Transverse colon (tissue), 3 donors: ENCODE measurements around the gene COPB2.
"Not testable (repeated sequence)": the region's sequence is repeated elsewhere in the genome, so short reads cannot be mapped to it uniquely, and the experiment has no call there.

Experiments used
- CTCF ChIP-seq, 5 experiments: fragments of 200-600 bp in 3 of 5; fragments of 450-650 bp in 2 of 5; sonication (generic) in 3 of 5; IDR thresholded peaks; 1 replicate in 2 of 5; 2 replicates in 3 of 5; pipeline ENCODE4 v1.5.1; 2016 to 2017; ENCODE audit warnings: antibody characterized with exemption in 5 of 5, inconsistent platforms in 3 of 5, mild to moderate bottlenecking in 2 of 5, moderate library complexity in 1 of 5
- EP300 ChIP-seq: sonication (generic); formaldehyde crosslinking; IDR thresholded peaks from one replicate; pipeline ENCODE4 v1.6.1; 2017; ENCODE audit warnings: antibody characterized with exemption, low read depth
- POLR2A ChIP-seq: fragments of 450-650 bp; IDR thresholded peaks from one replicate; pipeline ENCODE4 v1.6.1; 2016; ENCODE audit warnings: antibody characterized with exemption, mild to moderate bottlenecking, moderate library complexity

- not testable (repeated sequence) for TF ChIP-seq CTCF (IDR thresholded peaks at IDR 0.05); POLR2A; EP300
Observed at GRCh38 chr3:139382291-139382690, 7.2 kb downstream of the COPB2 start.
